ENCODE results near the gene EHD4.

Gene EHD4

GRCh38 chr15:41876689-41877088 is 95.7 kb downstream of the EHD4 start:
- H3K9me3 ChIP-seq (ENCODE audit: low read length), result no peaks in the 10 kb centered on the region
- no peaks in the 10 kb centered on the region for H3K4me1 ChIP-seq (ENCODE audit: insufficient read depth, low read length)
- peaks cover 0 to 18% of the 10 kb centered on the region in 2 donors for H3K27me3 ChIP-seq (ENCODE audit: control insufficient read depth in 1 of 2, insufficient read depth in 2 of 2, low read length in 2 of 2)
- no peak overlapping the region for H3K9ac ChIP-seq (ENCODE audit: low read length)
- H3K4me3 ChIP-seq (ENCODE audit: low read depth in 1 of 2, low read length in 2 of 2), result no peak overlapping the region
- H3K36me3 ChIP-seq (ENCODE audit: insufficient read depth, low read length), result no peaks in the 10 kb centered on the region
- H3K27ac ChIP-seq (ENCODE audit: low read depth, low read length), result no peak overlapping the region

- H3K9me3 ChIP-seq (ENCODE audit: low read length), result no peaks in the 10 kb centered on the region
- H3K27me3 ChIP-seq (ENCODE audit: control insufficient read depth in 1 of 2, insufficient read depth in 2 of 2, low read length in 2 of 2), result peaks cover 0 to 11% of the 10 kb centered on the region in 2 donors
- H3K27ac ChIP-seq (ENCODE audit: low read depth, low read length), result no peak overlapping the region
- H3K36me3 ChIP-seq (ENCODE audit: insufficient read depth, low read length), result no peaks in the 10 kb centered on the region
- no peaks in the 10 kb centered on the region for H3K4me1 ChIP-seq (ENCODE audit: insufficient read depth, low read length)
- H3K9ac ChIP-seq (ENCODE audit: low read length), result no peak overlapping the region
- H3K4me3 ChIP-seq (ENCODE audit: low read depth in 1 of 2, low read length in 2 of 2), result no peak overlapping the region
Observed at GRCh38 chr15:41876007-41876406, 96.3 kb downstream of the EHD4 start.

GRCh38 chr15:41874736-41875135 is 97.6 kb downstream of the EHD4 start:
- H3K9ac ChIP-seq (ENCODE audit: low read length), result no peak overlapping the region
- H3K4me1 ChIP-seq (ENCODE audit: insufficient read depth, low read length), result no peaks in the 10 kb centered on the region
- H3K9me3 ChIP-seq (ENCODE audit: low read length), result no peaks in the 10 kb centered on the region
- no peak overlapping the region for H3K4me3 ChIP-seq (ENCODE audit: low read depth in 1 of 2, low read length in 2 of 2)
- H3K27me3 ChIP-seq (ENCODE audit: control insufficient read depth in 1 of 2, insufficient read depth in 2 of 2, low read length in 2 of 2), result peaks cover 0 to 1% of the 10 kb centered on the region in 2 donors
- no peak overlapping the region for H3K27ac ChIP-seq (ENCODE audit: low read depth, low read length)
- no peaks in the 10 kb centered on the region for H3K36me3 ChIP-seq (ENCODE audit: insufficient read depth, low read length)

GRCh38 chr15:41873711-41874110 is 98.6 kb downstream of the EHD4 start:
- no peaks in the 10 kb centered on the region for H3K36me3 ChIP-seq (ENCODE audit: insufficient read depth, low read length)
- H3K4me1 ChIP-seq (ENCODE audit: insufficient read depth, low read length), result no peaks in the 10 kb centered on the region
- H3K27ac ChIP-seq (ENCODE audit: low read depth, low read length), result no peak overlapping the region
- H3K9me3 ChIP-seq (ENCODE audit: low read length), result no peaks in the 10 kb centered on the region
- H3K9ac ChIP-seq (ENCODE audit: low read length), result no peak overlapping the region
- no peak overlapping the region for H3K4me3 ChIP-seq (ENCODE audit: low read depth in 1 of 2, low read length in 2 of 2)
- H3K27me3 ChIP-seq (ENCODE audit: control insufficient read depth in 1 of 2, insufficient read depth in 2 of 2, low read length in 2 of 2), result no peaks in the 10 kb centered on the region

- H3K27me3 ChIP-seq (ENCODE audit: control insufficient read depth in 1 of 2, insufficient read depth in 2 of 2, low read length in 2 of 2), result no peaks in the 10 kb centered on the region
- no peaks in the 10 kb centered on the region for H3K9me3 ChIP-seq (ENCODE audit: low read length)
- no peaks in the 10 kb centered on the region for H3K4me1 ChIP-seq (ENCODE audit: insufficient read depth, low read length)
- no peak overlapping the region for H3K4me3 ChIP-seq (ENCODE audit: low read depth in 1 of 2, low read length in 2 of 2)
- H3K36me3 ChIP-seq (ENCODE audit: insufficient read depth, low read length), result no peaks in the 10 kb centered on the region
- H3K27ac ChIP-seq (ENCODE audit: low read depth, low read length), result no peak overlapping the region
- H3K9ac ChIP-seq (ENCODE audit: low read length), result no peak overlapping the region
Observed at GRCh38 chr15:41872166-41872747, 100.1 kb downstream of the EHD4 start.

- Histone ChIP-seq H3K9me3 (ENCODE audit: low read length) (no peaks in the 10 kb centered on the region), H3K27me3 (ENCODE audit: control insufficient read depth in 1 of 2, insufficient read depth in 2 of 2, low read length in 2 of 2) (no peaks in the 10 kb centered on the region), H3K4me3 (ENCODE audit: low read depth in 1 of 2, low read length in 2 of 2) (no peak overlapping the region), H3K27ac (ENCODE audit: low read depth, low read length) (no peak overlapping the region), H3K4me1 (ENCODE audit: insufficient read depth, low read length) (no peaks in the 10 kb centered on the region), H3K36me3 (ENCODE audit: insufficient read depth, low read length) (no peaks in the 10 kb centered on the region), H3K9ac (ENCODE audit: low read length) (no peak overlapping the region)
Observed at GRCh38 chr15:41871175-41871905, 101.0 kb downstream of the EHD4 start.

GRCh38 chr15:41870689-41871081 is 101.7 kb downstream of the EHD4 start:
- Histone ChIP-seq H3K27ac (ENCODE audit: low read depth, low read length) (no peak overlapping the region), H3K4me3 (ENCODE audit: low read depth in 1 of 2, low read length in 2 of 2) (no peak overlapping the region), H3K9ac (ENCODE audit: low read length) (no peak overlapping the region)

GRCh38 chr15:41869770-41870688 is 102.3 kb downstream of the EHD4 start:
- Histone ChIP-seq H3K4me3 (ENCODE audit: low read depth in 1 of 2, low read length in 2 of 2) (no peak overlapping the region), H3K4me1 (ENCODE audit: insufficient read depth, low read length) (no peaks in the 10 kb centered on the region), H3K36me3 (ENCODE audit: insufficient read depth, low read length) (no peaks in the 10 kb centered on the region), H3K27me3 (ENCODE audit: control insufficient read depth in 1 of 2, insufficient read depth in 2 of 2, low read length in 2 of 2) (no peaks in the 10 kb centered on the region), H3K9me3 (ENCODE audit: low read length) (no peaks in the 10 kb centered on the region), H3K27ac (ENCODE audit: low read depth, low read length) (no peak overlapping the region), H3K9ac (ENCODE audit: low read length) (no peak overlapping the region)

More at GRCh38 chr15:41870689-41871081, 101.7 kb downstream of the EHD4 start:
- Histone ChIP-seq H3K4me1 (ENCODE audit: insufficient read depth, low read length) (no peaks in the 10 kb centered on the region), H3K9me3 (ENCODE audit: low read length) (no peaks in the 10 kb centered on the region), H3K27me3 (ENCODE audit: control insufficient read depth in 1 of 2, insufficient read depth in 2 of 2, low read length in 2 of 2) (no peaks in the 10 kb centered on the region), H3K36me3 (ENCODE audit: insufficient read depth, low read length) (no peaks in the 10 kb centered on the region)

GRCh38 chr15:41868321-41868720 is 104.0 kb downstream of the EHD4 start:
- no peaks in the 10 kb centered on the region for H3K36me3 ChIP-seq (ENCODE audit: insufficient read depth, low read length)
- H3K9me3 ChIP-seq (ENCODE audit: low read length), result no peaks in the 10 kb centered on the region
- no peak overlapping the region for H3K9ac ChIP-seq (ENCODE audit: low read length)
- no peak overlapping the region for H3K4me3 ChIP-seq (ENCODE audit: low read depth in 1 of 2, low read length in 2 of 2)
- H3K27me3 ChIP-seq (ENCODE audit: control insufficient read depth in 1 of 2, insufficient read depth in 2 of 2, low read length in 2 of 2), result no peaks in the 10 kb centered on the region
- H3K27ac ChIP-seq (ENCODE audit: low read depth, low read length), result no peak overlapping the region
- no peaks in the 10 kb centered on the region for H3K4me1 ChIP-seq (ENCODE audit: insufficient read depth, low read length)

GRCh38 chr15:41866872-41867579 is 105.3 kb downstream of the EHD4 start:
- Histone ChIP-seq H3K4me1 (ENCODE audit: insufficient read depth, low read length) (no peaks in the 10 kb centered on the region), H3K4me3 (ENCODE audit: low read depth in 1 of 2, low read length in 2 of 2) (no peak overlapping the region), H3K9ac (ENCODE audit: low read length) (no peak overlapping the region), H3K36me3 (ENCODE audit: insufficient read depth, low read length) (no peaks in the 10 kb centered on the region), H3K27ac (ENCODE audit: low read depth, low read length) (no peak overlapping the region), H3K9me3 (ENCODE audit: low read length) (no peaks in the 10 kb centered on the region), H3K27me3 (ENCODE audit: control insufficient read depth in 1 of 2, insufficient read depth in 2 of 2, low read length in 2 of 2) (no peaks in the 10 kb centered on the region)

- no peaks in the 10 kb centered on the region for H3K4me1 ChIP-seq (ENCODE audit: insufficient read depth, low read length)
- no peaks in the 10 kb centered on the region for H3K9me3 ChIP-seq (ENCODE audit: low read length)
- no peaks in the 10 kb centered on the region for H3K27me3 ChIP-seq (ENCODE audit: control insufficient read depth in 1 of 2, insufficient read depth in 2 of 2, low read length in 2 of 2)
- H3K4me3 ChIP-seq (ENCODE audit: low read depth in 1 of 2, low read length in 2 of 2), result no peak overlapping the region
- no peak overlapping the region for H3K27ac ChIP-seq (ENCODE audit: low read depth, low read length)
- no peak overlapping the region for H3K9ac ChIP-seq (ENCODE audit: low read length)
- H3K36me3 ChIP-seq (ENCODE audit: insufficient read depth, low read length), result no peaks in the 10 kb centered on the region
Observed at GRCh38 chr15:41866263-41866703, 106.1 kb downstream of the EHD4 start.
